Measurements from ENCODE around the gene ACLY.

DNA sequence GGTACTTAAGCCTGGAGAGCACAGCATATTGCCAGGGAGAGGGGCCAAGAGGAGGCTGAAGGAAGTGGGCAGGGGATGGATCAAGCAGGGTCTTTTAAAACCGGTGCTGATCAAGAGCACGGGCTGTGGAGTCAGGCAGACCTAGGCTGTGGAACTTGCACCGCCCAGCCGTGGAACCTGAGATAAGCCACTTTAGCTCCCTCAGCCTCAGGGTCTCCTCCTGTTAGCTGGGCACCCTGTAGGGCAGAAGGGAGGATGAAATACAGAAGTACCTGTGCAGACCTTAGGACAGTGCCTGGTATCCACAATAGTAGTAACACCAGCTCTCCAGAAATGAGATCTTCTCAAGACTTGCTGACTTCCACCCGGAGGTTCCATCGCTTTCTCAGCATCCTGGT is 20.9 kb upstream of the ACLY start:
- TF ChIP-seq, protein P1, sequence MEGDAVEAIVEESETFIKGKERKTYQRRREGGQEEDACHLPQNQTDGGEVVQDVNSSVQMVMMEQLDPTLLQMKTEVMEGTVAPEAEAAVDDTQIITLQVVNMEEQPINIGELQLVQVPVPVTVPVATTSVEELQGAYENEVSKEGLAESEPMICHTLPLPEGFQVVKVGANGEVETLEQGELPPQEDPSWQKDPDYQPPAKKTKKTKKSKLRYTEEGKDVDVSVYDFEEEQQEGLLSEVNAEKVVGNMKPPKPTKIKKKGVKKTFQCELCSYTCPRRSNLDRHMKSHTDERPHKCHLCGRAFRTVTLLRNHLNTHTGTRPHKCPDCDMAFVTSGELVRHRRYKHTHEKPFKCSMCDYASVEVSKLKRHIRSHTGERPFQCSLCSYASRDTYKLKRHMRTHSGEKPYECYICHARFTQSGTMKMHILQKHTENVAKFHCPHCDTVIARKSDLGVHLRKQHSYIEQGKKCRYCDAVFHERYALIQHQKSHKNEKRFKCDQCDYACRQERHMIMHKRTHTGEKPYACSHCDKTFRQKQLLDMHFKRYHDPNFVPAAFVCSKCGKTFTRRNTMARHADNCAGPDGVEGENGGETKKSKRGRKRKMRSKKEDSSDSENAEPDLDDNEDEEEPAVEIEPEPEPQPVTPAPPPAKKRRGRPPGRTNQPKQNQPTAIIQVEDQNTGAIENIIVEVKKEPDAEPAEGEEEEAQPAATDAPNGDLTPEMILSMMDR (IDR thresholded peaks at IDR 0.05) = no peak
- no peak for TF ChIP-seq POLR2A (IDR thresholded peaks at IDR 0.05)
